ENCODE results near the gene PRKCB.

The PRKCB gene

DNA sequence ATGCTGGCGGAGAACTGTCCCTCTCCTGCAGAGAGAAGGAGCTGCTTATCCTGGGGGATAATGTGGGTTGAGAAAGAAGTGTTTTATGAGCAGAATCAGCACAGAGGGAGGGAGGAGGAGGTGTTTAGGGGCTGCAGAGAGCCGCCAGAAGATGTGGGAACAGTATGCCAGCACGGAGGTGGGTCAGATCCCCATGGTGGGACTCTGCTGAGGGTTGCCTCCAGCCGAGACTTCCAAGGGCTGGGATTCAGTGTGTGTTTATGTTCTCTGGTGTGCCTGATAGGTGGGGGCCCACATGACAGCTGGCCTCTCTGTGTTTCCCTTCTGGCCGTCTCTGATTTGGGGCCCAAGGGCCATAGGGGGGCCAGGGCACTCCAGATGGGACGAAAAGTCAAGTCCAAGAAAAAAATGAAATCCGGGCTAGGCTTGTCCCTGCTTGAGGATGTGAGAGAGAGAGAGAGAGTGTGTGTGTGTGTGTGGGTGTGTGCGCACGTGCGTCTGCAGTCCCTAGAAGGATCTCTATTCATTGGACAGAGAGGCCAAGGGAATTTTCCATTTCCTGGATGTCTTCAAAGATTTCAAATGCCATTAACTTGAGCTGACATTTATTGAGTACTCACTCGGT, 21.6 kb downstream of the PRKCB start:
- Histone ChIP-seq H3K4me3 (ENCODE audit: low read depth, low read length) (no peak overlapping the region), H3K9me3 (ENCODE audit: control insufficient read depth, insufficient read depth, low read depth, low read length) (no peaks in the 10 kb centered on the region), H3K4me1 (ENCODE audit: control insufficient read depth, insufficient read depth, low read length) (no peaks in the 10 kb centered on the region), H3K27ac (ENCODE audit: extremely low read depth, low read depth, low read length) (no peak overlapping the region), H3K36me3 (ENCODE audit: control insufficient read depth in 2 of 2, insufficient read depth in 1 of 2, low read length in 2 of 2) (no peaks in the 10 kb centered on the region)
- POLR2A ChIA-PET = no interaction called here
- CTCF ChIA-PET = interaction anchor here (0.6 kb wide), 1 partner anchor 1146 kb away, joined by 4 read pairs; no protein-coding TSS in a partner anchor
- peak; percentile 94 for TF ChIP-seq GLIS1 (tag by site-specific recombination; IDR thresholded peaks at IDR 0.05)
- TF ChIP-seq EGR2 (tag by site-specific recombination; IDR thresholded peaks at IDR 0.05; ENCODE audit: low read depth) = peak; percentile 86
- TF ChIP-seq ZNF24 (tag by site-specific recombination; IDR thresholded peaks at IDR 0.05) = no peak
- no peak for TF ChIP-seq ZNF10 (tag by site-specific recombination; IDR thresholded peaks at IDR 0.05)
- peak; percentile 100 for TF ChIP-seq ZIC2 (tag by site-specific recombination; IDR thresholded peaks at IDR 0.05)
- TF ChIP-seq ZNF544 (tag by site-specific recombination; IDR thresholded peaks at IDR 0.05) = no peak
- TF ChIP-seq ZFHX2 (tag by site-specific recombination; conservative IDR thresholded peaks at IDR 0.05) = peak; percentile 73

DNA sequence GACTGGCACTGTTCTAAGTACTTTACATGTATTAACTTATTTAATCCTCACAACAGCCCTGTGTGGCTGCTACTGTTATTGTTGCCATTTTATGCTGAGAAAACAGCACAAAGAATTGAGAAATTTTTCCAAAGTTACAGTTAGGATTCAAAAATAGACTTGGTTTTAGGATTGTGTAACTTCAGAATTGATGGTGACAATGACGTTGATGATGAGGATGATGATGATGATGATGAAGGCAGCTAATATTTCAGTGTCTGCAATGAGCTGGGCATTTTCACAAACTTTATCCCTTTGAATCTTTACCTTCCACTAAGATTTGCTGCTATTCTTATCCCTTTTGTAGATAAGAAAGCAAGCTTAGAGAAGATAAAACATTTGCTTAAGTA, 22.1 kb downstream of the PRKCB start:
- POLR2A ChIA-PET = no interaction called here
- Histone ChIP-seq H3K4me3 (ENCODE audit: low read depth, low read length) (no peak overlapping the region), H3K36me3 (ENCODE audit: control insufficient read depth in 2 of 2, insufficient read depth in 1 of 2, low read length in 2 of 2) (no peaks in the 10 kb centered on the region), H3K4me1 (ENCODE audit: control insufficient read depth, insufficient read depth, low read length) (no peaks in the 10 kb centered on the region), H3K9me3 (ENCODE audit: control insufficient read depth, insufficient read depth, low read depth, low read length) (no peaks in the 10 kb centered on the region), H3K27ac (ENCODE audit: extremely low read depth, low read depth, low read length) (no peak overlapping the region)
- TF ChIP-seq, protein P1, sequence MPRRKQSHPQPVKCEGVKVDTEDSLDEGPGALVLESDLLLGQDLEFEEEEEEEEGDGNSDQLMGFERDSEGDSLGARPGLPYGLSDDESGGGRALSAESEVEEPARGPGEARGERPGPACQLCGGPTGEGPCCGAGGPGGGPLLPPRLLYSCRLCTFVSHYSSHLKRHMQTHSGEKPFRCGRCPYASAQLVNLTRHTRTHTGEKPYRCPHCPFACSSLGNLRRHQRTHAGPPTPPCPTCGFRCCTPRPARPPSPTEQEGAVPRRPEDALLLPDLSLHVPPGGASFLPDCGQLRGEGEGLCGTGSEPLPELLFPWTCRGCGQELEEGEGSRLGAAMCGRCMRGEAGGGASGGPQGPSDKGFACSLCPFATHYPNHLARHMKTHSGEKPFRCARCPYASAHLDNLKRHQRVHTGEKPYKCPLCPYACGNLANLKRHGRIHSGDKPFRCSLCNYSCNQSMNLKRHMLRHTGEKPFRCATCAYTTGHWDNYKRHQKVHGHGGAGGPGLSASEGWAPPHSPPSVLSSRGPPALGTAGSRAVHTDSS (tag by site-specific recombination; IDR thresholded peaks at IDR 0.05) = peak; percentile 91
- TF ChIP-seq ZNF792 (tag by site-specific recombination; IDR thresholded peaks at IDR 0.05) = no peak
- CTCF ChIA-PET = no interaction called here

DNA sequence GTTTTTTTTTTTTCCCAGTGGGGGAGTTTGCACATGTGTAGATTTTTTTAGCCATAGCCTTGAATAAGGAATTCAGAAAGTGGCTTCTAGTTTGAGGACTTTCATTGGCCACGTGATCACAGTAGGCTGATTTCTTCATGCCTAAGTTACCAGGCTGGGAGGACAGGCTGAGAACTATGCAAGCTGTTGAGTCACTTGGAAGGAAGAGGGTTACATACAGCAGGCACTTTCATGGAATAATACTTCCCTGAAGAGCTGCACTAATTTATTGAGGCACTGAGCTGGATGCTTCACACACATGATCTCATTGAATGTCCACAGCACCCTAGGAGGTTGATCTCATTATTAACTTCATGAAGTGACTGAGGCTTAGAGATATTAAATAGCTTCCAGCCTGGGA, 22.8 kb downstream of the PRKCB start:
- H3K27ac ChIP-seq (ENCODE audit: extremely low read depth, low read depth, low read length) = no peak overlapping the region
- no peak overlapping the region for H3K4me3 ChIP-seq (ENCODE audit: low read depth, low read length)
- CTCF ChIA-PET = interaction anchor here (1.2 kb wide), 1 partner anchor 16 kb away, joined by 4 read pairs; no protein-coding TSS in a partner anchor
- POLR2A ChIA-PET = no interaction called here
- H3K36me3 ChIP-seq (ENCODE audit: control insufficient read depth in 2 of 2, insufficient read depth in 1 of 2, low read length in 2 of 2) = no peaks in the 10 kb centered on the region
- H3K4me1 ChIP-seq (ENCODE audit: control insufficient read depth, insufficient read depth, low read length) = no peaks in the 10 kb centered on the region
- no peaks in the 10 kb centered on the region for H3K9me3 ChIP-seq (ENCODE audit: control insufficient read depth, insufficient read depth, low read depth, low read length)
- TF ChIP-seq ZIC2 (tag by site-specific recombination; IDR thresholded peaks at IDR 0.05) (peak; percentile 58), GLIS1 (tag by site-specific recombination; IDR thresholded peaks at IDR 0.05) (peak; percentile 26; the same call in 1 of the 2 replicates), ZNF660 (tag by site-specific recombination; IDR thresholded peaks at IDR 0.05) (peak; percentile 67), ZNF335 (tag by site-specific recombination; conservative IDR thresholded peaks at IDR 0.05) (peak; percentile 47; the same call in 1 of the 2 replicates), ZNF223 (tag by site-specific recombination; IDR thresholded peaks at IDR 0.05) (no peak)
- TF ChIP-seq, protein P2, sequence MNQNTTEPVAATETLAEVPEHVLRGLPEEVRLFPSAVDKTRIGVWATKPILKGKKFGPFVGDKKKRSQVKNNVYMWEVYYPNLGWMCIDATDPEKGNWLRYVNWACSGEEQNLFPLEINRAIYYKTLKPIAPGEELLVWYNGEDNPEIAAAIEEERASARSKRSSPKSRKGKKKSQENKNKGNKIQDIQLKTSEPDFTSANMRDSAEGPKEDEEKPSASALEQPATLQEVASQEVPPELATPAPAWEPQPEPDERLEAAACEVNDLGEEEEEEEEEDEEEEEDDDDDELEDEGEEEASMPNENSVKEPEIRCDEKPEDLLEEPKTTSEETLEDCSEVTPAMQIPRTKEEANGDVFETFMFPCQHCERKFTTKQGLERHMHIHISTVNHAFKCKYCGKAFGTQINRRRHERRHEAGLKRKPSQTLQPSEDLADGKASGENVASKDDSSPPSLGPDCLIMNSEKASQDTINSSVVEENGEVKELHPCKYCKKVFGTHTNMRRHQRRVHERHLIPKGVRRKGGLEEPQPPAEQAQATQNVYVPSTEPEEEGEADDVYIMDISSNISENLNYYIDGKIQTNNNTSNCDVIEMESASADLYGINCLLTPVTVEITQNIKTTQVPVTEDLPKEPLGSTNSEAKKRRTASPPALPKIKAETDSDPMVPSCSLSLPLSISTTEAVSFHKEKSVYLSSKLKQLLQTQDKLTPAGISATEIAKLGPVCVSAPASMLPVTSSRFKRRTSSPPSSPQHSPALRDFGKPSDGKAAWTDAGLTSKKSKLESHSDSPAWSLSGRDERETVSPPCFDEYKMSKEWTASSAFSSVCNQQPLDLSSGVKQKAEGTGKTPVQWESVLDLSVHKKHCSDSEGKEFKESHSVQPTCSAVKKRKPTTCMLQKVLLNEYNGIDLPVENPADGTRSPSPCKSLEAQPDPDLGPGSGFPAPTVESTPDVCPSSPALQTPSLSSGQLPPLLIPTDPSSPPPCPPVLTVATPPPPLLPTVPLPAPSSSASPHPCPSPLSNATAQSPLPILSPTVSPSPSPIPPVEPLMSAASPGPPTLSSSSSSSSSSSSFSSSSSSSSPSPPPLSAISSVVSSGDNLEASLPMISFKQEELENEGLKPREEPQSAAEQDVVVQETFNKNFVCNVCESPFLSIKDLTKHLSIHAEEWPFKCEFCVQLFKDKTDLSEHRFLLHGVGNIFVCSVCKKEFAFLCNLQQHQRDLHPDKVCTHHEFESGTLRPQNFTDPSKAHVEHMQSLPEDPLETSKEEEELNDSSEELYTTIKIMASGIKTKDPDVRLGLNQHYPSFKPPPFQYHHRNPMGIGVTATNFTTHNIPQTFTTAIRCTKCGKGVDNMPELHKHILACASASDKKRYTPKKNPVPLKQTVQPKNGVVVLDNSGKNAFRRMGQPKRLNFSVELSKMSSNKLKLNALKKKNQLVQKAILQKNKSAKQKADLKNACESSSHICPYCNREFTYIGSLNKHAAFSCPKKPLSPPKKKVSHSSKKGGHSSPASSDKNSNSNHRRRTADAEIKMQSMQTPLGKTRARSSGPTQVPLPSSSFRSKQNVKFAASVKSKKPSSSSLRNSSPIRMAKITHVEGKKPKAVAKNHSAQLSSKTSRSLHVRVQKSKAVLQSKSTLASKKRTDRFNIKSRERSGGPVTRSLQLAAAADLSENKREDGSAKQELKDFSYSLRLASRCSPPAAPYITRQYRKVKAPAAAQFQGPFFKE (tag by site-specific recombination; IDR thresholded peaks at IDR 0.05; ENCODE audit: borderline replicate concordance) = no peak

Data from HEK293 (cell line).